T-helper 1 cell treated with Interleukin-12 subunit alpha and Interleukin-12 subunit beta and Interleukin-4 antibody, amounts not matched to agents 30 ng/mL and 1 ng/mL, for 36 hours (primary cell): ENCODE measurements around the gene SVBP. TPM values are rescaled to one million over a fixed set of nuclear protein-coding genes. Genes with fewer than 3 reads are reported as not detected.

ENCODE experiments used
- intact Hi-C: fragments of 100-400 bp; cut with micrococcal nuclease; formaldehyde crosslinking; loops from one replicate; pipeline ENCODE4 v1.15.1; 2024
- total RNA-seq: library from RNA; stranded (reverse); gene quantifications from 2 replicates; pipeline ENCODE4 v1.2.3, GENCODE V29; 2022

SVBP gene
- total RNA-seq, 1 donor from 2014 or later, result 12.0 TPM

DNA sequence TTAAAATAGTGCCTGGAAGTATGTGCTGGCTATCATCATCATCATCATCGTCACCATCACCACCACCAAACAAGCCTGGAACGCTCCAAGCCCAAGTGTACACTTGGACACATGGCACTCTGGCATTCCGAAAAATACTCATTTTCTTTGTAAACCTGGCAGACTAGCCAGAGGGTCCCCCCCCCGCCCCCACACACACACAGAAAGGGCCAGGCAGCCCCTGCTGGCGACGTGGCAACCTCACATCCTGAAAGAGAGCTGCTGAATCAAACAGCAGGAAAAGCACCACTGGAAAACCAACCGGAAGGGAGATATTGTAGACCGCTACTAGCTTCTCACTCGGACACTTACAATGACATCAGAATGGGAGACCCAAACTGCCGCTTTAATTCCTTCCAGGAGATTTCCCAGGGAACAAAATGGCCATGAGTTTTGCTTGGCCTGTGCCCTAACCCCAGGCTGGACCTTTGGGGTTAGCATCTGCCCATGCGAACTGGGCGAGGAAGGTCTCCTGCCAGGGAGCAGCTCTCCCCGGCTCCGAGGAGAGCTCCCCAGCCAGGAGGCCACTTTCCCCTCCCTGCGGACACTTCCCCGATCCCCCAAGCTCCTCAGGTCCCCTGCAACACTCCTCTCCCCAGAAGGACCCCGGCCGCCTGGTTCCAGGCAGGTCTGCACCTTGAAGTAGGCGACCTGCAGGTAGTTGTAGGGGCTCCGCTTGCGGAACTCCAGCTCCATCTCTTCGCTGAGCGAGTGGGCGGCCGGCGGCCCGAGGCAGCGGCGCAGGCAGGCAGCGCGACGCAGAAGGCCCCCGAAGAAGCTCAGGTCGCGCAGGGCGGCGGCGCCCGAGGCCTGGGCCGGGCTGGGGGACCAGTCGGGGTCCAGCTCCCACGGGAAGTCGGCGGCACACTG lies 51.1 kb downstream of the SVBP start:
- intact Hi-C loops, result loop anchor here (2.0 to 10.0 kb wide), 7 partner anchors 431 to 1866 kb away; partner anchors contain the start of genes CDC20, ELOVL1, FOXJ3 and IPO13

DNA sequence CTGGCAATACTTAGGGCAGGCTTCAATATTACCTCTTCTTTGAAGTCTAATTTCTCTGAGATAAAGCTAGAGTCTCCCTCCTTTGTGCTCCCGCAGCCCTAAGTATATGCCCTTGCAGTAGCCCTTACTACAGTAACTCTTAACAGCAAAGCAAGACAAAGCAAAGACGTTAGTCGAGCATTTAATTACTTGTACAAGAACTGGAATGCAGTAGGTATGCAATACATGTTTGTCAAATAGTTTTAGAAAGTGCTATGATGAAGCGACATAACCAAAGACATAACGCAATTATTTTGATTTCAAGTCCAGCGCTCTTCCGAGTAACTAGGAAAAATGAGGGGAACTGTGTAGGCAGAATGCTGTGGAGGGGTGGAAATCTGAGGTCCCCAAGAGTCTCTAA lies 51.9 kb downstream of the SVBP start:
- intact Hi-C loops, result loop anchor here (5.0 to 10.0 kb wide), 2 partner anchors 1180 to 1867 kb away; partner anchors contain the start of gene IPO13

DNA sequence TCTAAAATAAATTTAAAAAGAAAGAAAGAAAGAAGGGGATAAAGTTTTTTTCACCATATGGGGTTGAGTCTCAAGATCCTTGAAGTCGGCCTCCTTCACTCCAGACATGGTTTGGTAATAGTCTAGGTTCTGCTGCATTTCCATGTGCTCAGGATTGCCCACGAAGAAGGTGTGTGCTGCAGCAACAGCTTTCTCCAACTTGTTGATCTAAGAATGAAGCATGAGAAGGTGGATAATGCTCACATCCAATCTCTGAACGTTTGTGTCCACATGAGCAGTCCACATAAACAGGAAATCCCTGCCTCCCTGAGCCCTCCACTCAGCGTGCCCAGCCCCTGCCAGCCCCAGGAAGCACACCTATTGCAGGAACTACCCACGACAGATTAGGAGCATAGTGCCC lies 54.9 kb downstream of the SVBP start:
- intact Hi-C loops, result loop anchor here (10.0 kb wide), 1 partner anchor 1183 kb away; the partner anchor contains the start of gene IPO13

DNA sequence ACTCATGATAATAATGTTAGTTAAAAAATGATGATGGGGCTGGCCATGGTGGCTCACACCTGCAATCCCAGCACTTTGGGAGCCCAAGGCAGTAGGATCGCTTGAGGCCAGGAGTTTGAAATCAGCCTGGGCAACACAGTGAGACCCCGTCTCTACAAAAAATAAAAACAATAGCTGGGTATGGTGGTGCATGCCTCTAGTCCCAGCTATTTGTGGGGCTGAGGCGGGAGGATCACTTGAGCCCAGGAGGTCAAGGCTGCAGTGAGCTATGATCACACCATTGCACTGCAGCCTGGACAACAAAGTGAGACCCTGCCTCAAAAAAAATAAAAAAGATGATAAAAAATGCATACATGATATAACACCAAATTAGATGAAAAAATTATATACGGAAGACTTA lies 55.6 kb downstream of the SVBP start:
- intact Hi-C loops, result loop anchor here (10.0 kb wide), 1 partner anchor 1183 kb away; the partner anchor contains the start of gene IPO13

DNA sequence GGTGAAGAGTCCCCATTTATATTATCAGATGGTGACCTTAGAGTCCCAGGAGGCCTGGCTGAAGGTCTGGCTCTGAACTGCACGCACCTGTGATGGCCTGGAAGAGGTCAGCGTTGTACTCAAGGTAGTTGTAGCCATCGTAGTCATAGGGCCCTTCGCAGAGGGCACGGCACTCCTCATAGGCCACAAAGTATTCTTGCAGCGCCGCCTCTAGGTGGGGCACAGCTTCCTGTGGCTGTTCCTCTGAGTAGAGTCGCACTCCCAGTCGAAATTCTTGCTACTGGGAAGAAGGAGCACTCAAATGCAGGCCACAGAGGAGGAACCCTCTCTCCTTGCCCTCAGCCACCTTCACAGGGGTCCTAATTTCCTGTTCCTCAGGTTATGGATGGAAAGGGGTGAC lies 58.1 kb downstream of the SVBP start:
- intact Hi-C loops, result no loop called here

DNA sequence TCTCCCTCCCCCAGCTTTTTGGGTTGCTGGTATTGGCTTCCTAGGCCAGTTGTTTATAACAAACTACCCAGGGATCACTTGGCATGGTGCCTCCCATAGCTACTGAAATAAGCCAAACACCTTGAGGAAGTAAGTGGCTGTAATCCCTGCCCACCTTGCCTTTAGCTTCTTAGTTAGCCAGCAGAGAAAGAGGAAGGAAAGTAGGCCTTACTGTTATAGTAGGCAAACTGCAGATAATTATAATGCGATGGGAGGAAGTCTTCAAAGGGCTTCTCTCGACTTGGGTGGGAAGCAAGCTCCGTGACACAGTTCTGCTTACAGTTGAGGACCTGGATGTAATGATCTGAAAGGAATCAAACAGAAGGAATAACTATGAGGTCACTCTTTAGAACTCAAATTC lies 58.6 kb downstream of the SVBP start:
- intact Hi-C loops, result no loop called here

DNA sequence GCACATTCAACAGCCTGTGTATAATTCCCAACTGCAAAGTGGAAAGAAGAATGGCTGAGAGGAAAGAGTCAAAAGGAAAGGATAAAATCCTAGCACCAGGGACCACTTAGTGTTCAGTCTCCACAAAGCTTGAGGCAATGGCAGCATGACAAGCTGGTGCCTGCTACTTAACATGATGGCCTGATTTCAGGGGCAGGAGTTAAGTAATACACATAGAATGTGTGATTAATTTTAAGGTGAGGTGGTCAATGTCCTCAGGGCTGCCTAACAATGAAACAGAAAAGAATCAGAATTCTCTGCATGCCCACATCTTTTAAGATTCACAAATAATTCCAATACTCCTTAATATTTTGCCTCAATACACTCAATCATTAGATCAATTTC lies 59.3 kb downstream of the SVBP start:
- intact Hi-C loops, result loop anchor here (1.0 to 2.0 kb wide), 2 partner anchors 9 to 179 kb away; partner anchors contain the start of genes C1orf50 and P3H1

Other genes starting within 250 kb of the SVBP start
- gene PPIH, start 159.0 kb downstream of the SVBP start, total RNA-seq, result 80.9 and 92.3 TPM in 2 replicates
- 452 and 461 TPM in 2 replicates for gene YBX1, start 135.0 kb downstream of the SVBP start, total RNA-seq
- gene CLDN19, start 77.2 kb downstream of the SVBP start, total RNA-seq, result not detected in 2 replicates
- gene P3H1, start 50.4 kb downstream of the SVBP start, total RNA-seq, result 38.1 and 47.1 TPM in 2 replicates
- gene C1orf50, start 50.1 kb downstream of the SVBP start, total RNA-seq, result 7.2 and 7.3 TPM in 2 replicates
- 0.32 and 0.54 TPM in 2 replicates for gene TMEM269, start 32.4 kb downstream of the SVBP start, total RNA-seq
- gene ERMAP, start 275 bp downstream of the SVBP start, total RNA-seq, result 5.8 and 6.3 TPM in 2 replicates
- 10.3 and 11.6 TPM in 2 replicates for gene ZNF691, start 29.2 kb upstream of the SVBP start, total RNA-seq
- 100 and 103 TPM in 2 replicates for gene SLC2A1, start 141.5 kb upstream of the SVBP start, total RNA-seq